ENCODE results near the gene LSM14A. TPM values are rescaled to one million over a fixed set of nuclear protein-coding genes. Genes with fewer than 3 reads are reported as not detected.

The LSM14A gene
- total and polyA plus RNA-seq, 2 donors (not counting 1 experiment from before 2014, with no cell fraction given) = 82.2 to 97.8 TPM

GRCh38 chr19:34226036-34226435 lies 53.7 kb downstream of the LSM14A start:
- no peak overlapping the region for H3K27ac ChIP-seq (ENCODE audit: insufficient read depth, low read length)
- H3K9ac ChIP-seq (ENCODE audit: insufficient read depth, low read length) = no peak overlapping the region
- no peak overlapping the region for H2AFZ ChIP-seq (ENCODE audit: low read length)
- H3K4me1 ChIP-seq (ENCODE audit: control insufficient read depth, extremely low read depth, insufficient read depth, low read length) = peaks cover 13% of the 10 kb centered on the region
- H3K27me3 ChIP-seq (ENCODE audit: control insufficient read depth, insufficient read depth, low read length) = no peaks in the 10 kb centered on the region
- DNase-seq (ENCODE audit: low read depth in 2 of 2) = no peak
- peaks cover 2% of the 10 kb centered on the region for H3K79me2 ChIP-seq (ENCODE audit: control insufficient read depth, insufficient read depth, low read length)
- no peaks in the 10 kb centered on the region for H4K20me1 ChIP-seq (ENCODE audit: control insufficient read depth, extremely low read depth, insufficient read depth, low read length)
- TF ChIP-seq EZH2 (IDR thresholded peaks at IDR 0.05; ENCODE audit: low read length, missing control alignments) (no peak), CTCF (conservative IDR thresholded peaks at IDR 0.05 in 1 of 2, IDR thresholded peaks at IDR 0.05 in 1 of 2; ENCODE audit: low read depth in 1 of 2, low read length in 2 of 2) (no peak)
- H3K4me2 ChIP-seq (ENCODE audit: extremely low read depth, insufficient read depth, low read length) = no peak overlapping the region
- no peaks in the 10 kb centered on the region for H3K9me3 ChIP-seq (ENCODE audit: control insufficient read depth, insufficient read depth, low read depth, low read length)
- H3K36me3 ChIP-seq (ENCODE audit: control insufficient read depth, insufficient read depth, low read length) = peaks cover 7% of the 10 kb centered on the region
- H3K4me3 ChIP-seq (replicated peaks in 1 of 4; ENCODE audit: control extremely low read depth in 1 of 4, insufficient read depth in 1 of 4, low read depth in 3 of 4, low read length in 4 of 4) = no peak overlapping the region

DNA sequence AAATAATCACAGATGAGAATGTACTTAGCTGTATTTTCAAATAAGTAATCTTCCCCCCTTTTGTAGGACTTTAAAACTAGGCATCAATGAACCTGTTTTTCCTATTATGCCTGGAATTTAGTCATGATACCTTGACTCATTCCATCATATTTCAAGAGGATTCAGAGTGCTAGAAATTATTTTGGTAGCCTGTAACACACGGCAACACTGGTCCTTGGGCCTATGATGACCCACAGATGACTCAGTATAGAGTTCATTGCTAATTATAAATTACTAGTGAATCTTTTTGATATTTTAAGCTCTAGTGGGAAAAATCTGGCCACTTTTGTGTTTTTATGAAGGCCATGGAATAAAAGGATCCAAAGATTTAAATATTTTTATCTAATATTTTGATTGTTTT lies 56.0 kb downstream of the LSM14A start:
- Histone ChIP-seq H3K27me3 (ENCODE audit: control insufficient read depth, insufficient read depth, low read length) (no peaks in the 10 kb centered on the region), H3K4me3 (replicated peaks in 1 of 4; ENCODE audit: control extremely low read depth in 1 of 4, insufficient read depth in 1 of 4, low read depth in 3 of 4, low read length in 4 of 4) (no peak overlapping the region), H3K9ac (ENCODE audit: insufficient read depth, low read length) (no peak overlapping the region), H3K4me1 (ENCODE audit: control insufficient read depth, extremely low read depth, insufficient read depth, low read length) (peaks cover 26% of the 10 kb centered on the region), H3K79me2 (ENCODE audit: control insufficient read depth, insufficient read depth, low read length) (peaks cover 2% of the 10 kb centered on the region), H3K4me2 (ENCODE audit: extremely low read depth, insufficient read depth, low read length) (no peak overlapping the region), H2AFZ (ENCODE audit: low read length) (no peak overlapping the region), H3K27ac (ENCODE audit: insufficient read depth, low read length) (no peak overlapping the region), H4K20me1 (ENCODE audit: control insufficient read depth, extremely low read depth, insufficient read depth, low read length) (no peaks in the 10 kb centered on the region), H3K9me3 (ENCODE audit: control insufficient read depth, insufficient read depth, low read depth, low read length) (no peaks in the 10 kb centered on the region), H3K36me3 (ENCODE audit: control insufficient read depth, insufficient read depth, low read length) (peaks cover under 1% of the 10 kb centered on the region)
- DNase-seq (ENCODE audit: low read depth in 2 of 2) = peak in 1 of 2 donors; percentile 53
- no peak for TF ChIP-seq EZH2 (IDR thresholded peaks at IDR 0.05; ENCODE audit: low read length, missing control alignments)
- no peak for TF ChIP-seq CTCF (conservative IDR thresholded peaks at IDR 0.05 in 1 of 2, IDR thresholded peaks at IDR 0.05 in 1 of 2; ENCODE audit: low read depth in 1 of 2, low read length in 2 of 2)

GRCh38 chr19:34228762-34229161 lies 56.5 kb downstream of the LSM14A start:
- Histone ChIP-seq H3K27ac (ENCODE audit: insufficient read depth, low read length) (no peak overlapping the region), H3K4me1 (ENCODE audit: control insufficient read depth, extremely low read depth, insufficient read depth, low read length) (peaks cover 29% of the 10 kb centered on the region), H3K4me3 (replicated peaks in 1 of 4; ENCODE audit: control extremely low read depth in 1 of 4, insufficient read depth in 1 of 4, low read depth in 3 of 4, low read length in 4 of 4) (no peak overlapping the region), H2AFZ (ENCODE audit: low read length) (no peak overlapping the region), H4K20me1 (ENCODE audit: control insufficient read depth, extremely low read depth, insufficient read depth, low read length) (no peaks in the 10 kb centered on the region), H3K27me3 (ENCODE audit: control insufficient read depth, insufficient read depth, low read length) (no peaks in the 10 kb centered on the region), H3K36me3 (ENCODE audit: control insufficient read depth, insufficient read depth, low read length) (no peaks in the 10 kb centered on the region), H3K4me2 (ENCODE audit: extremely low read depth, insufficient read depth, low read length) (no peak overlapping the region), H3K9ac (ENCODE audit: insufficient read depth, low read length) (no peak overlapping the region), H3K79me2 (ENCODE audit: control insufficient read depth, insufficient read depth, low read length) (peaks cover 2% of the 10 kb centered on the region), H3K9me3 (ENCODE audit: control insufficient read depth, insufficient read depth, low read depth, low read length) (no peaks in the 10 kb centered on the region)
- no peak for DNase-seq (ENCODE audit: low read depth in 2 of 2)
- no peak for TF ChIP-seq EZH2 (IDR thresholded peaks at IDR 0.05; ENCODE audit: low read length, missing control alignments)
- no peak for TF ChIP-seq CTCF (conservative IDR thresholded peaks at IDR 0.05 in 1 of 2, IDR thresholded peaks at IDR 0.05 in 1 of 2; ENCODE audit: low read depth in 1 of 2, low read length in 2 of 2)
